Inflammatory macrophage treated with lipopolysaccharide for 1 hour (primary cell): ENCODE results near the gene SNX25.
"Not testable (repeated sequence)": the region's sequence is repeated elsewhere in the genome, so short reads cannot be mapped to it uniquely, and the experiment has no call there.

ENCODE experiments used
- DNase-seq, 2 donors: peaks; one replicate each; pipeline ENCODE4 v3.0.0-alpha.2; 2020 to 2022

Gene SNX25

DNA sequence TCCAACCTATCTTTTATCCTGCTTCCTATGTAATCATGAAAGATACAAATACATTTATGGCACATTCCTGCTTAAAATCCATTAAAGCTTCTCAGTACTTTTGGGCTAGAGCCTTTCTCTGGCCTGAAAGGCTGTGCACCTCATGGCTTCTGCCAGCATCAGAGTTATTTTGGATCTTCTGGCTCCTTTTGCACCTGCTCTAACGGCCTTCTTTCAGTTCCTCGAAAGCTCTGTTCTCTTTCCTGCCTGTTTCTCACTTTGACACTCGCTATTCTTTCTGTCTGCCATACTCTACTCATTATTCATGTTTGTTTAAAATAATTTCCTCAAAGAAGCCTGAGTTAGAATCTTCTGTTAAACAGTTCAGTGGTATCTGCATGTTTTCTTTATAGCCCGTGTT, 100.4 kb downstream of the SNX25 start:
- DNase-seq: no peak

GRCh38 chr4:185311113-185311888, 101.9 kb downstream of the SNX25 start:
- no peak for DNase-seq

GRCh38 chr4:185312699-185313098, 103.3 kb downstream of the SNX25 start:
- no peak for DNase-seq

DNA sequence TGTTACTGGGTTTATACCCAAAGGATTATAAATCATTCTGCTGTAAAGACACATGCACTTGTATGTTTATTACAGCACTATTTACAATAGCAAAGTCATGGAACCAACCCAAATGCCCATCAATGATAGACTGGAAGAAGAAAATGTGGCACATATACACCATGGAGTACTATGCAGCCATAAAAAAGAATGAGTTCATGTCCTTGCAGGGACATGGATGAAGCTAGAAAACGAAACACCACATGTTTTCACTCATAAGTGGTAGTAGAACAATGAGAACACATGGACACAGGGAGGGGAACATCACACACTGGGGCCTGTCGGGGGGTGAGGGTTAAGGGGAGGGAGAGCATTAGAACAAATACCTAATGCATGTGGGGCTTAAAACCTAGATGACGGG, 108.1 kb downstream of the SNX25 start:
- DNase-seq: not testable (repeated sequence)

GRCh38 chr4:185317880-185318279, 108.5 kb downstream of the SNX25 start:
- DNase-seq: no peak

DNA sequence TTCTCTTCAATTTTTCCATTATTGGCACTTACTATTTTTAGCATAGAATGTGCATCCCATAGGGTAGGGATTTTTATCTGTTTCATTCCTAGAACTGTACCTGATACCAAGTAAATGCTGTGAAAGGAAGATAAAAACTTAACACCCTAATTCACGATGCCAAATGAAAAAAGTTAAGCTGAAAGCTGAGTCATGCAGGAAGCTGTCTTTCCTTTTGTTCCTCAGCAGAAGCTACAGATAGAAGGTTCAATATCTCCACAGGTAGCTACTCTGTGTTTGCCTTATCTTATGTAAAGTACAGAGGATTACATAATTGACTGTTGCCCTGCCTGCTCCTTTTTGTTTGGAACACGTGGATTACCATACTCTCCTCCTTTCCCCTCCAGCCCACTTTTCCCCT, 109.3 kb downstream of the SNX25 start:
- no peak for DNase-seq

GRCh38 chr4:185322803-185323202, 113.4 kb downstream of the SNX25 start:
- DNase-seq: no peak

GRCh38 chr4:185323606-185324005, 114.2 kb downstream of the SNX25 start:
- no peak for DNase-seq

GRCh38 chr4:185324361-185324760, 115.0 kb downstream of the SNX25 start:
- not testable (repeated sequence) for DNase-seq

- not testable (repeated sequence) for DNase-seq
These were observed 116.3 kb downstream of the SNX25 start for GRCh38 chr4:185325721-185326120.

- no peak for DNase-seq
These were observed 119.2 kb downstream of the SNX25 start for GRCh38 chr4:185328586-185328985.

GRCh38 chr4:185329879-185330510, 120.6 kb downstream of the SNX25 start:
- DNase-seq: not testable (repeated sequence)

DNA sequence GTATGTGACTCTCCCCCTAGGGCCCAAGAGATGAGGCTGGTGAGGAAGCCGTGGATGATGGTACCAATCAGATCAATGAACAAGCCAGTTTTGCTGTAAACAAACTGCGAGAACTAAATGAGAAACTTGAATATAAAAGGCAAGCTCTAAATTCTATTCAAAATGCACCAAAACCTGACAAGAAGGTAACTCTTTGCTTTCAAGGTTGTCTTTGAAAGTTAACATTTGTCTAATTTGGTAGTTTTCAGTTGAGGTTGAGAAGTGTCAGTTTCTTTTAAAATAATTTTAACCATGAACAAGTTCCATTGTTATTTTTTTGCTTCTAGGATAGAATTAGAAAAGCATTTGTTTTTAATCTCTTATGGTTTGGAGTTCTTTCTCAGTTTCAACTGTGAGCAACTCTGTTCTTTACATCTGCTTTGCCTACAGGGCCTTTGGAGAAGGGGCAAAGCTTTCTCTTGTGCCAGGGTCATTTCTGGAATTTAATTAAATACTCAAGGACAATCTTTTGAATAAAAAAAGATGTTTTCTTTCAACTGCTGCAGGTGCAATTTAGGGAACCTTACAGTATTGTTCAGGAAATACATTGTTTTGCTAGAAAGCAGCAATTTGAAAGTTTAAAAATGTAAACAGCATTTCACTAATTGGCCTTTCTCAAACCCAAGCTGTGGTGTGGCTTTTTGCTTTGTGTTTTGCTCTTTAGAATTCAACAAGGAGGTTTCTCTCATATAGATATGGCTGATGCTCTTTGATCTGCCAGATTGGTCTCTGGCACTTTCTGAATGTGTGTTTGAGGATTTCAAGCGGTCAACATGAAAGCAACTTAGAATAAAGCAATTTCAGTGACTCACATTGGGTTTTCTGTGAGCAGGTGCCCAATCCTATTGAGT, 123.4 kb downstream of the SNX25 start:
- no peak for DNase-seq

DNA sequence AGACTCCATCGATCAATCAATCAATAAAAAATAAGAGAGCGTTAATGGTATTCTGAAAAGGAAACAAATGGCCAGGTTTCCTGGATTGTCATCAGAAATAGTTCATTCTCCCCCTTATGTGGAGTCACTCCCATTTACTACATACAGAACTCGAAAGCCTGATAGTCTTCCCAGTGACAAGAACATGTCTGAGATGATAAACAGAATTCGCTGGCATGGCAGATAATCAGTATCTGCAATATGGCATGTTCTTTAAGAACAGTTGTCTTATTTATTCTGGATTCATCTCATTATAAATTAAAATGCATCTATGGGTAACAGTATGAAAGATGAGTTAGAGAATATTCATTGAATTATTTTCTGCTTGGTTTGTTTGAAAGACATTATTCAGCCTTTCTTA, 124.9 kb downstream of the SNX25 start:
- DNase-seq: no peak

DNA sequence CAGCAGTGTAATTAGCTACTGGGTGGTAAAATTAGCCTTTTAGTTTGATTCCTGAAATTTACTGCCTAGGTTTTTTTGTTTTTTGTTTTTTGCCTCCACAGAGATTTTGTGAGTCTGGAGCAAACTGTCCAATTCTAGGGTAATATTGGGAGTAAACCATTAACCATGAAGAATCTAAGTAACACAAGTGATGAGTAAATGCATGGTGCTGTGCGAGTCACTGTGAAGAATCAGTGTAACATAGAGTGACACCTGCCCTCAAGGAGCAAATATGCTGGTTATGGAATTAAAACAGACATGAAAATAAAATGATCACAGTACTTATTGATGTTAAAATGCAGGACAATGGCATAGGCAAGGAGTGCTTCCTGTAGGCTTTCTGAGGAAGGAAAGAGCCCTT, 126.2 kb downstream of the SNX25 start:
- DNase-seq: no peak

- DNase-seq: no peak
These were observed 130.5 kb downstream of the SNX25 start for GRCh38 chr4:185339941-185340340.

DNA sequence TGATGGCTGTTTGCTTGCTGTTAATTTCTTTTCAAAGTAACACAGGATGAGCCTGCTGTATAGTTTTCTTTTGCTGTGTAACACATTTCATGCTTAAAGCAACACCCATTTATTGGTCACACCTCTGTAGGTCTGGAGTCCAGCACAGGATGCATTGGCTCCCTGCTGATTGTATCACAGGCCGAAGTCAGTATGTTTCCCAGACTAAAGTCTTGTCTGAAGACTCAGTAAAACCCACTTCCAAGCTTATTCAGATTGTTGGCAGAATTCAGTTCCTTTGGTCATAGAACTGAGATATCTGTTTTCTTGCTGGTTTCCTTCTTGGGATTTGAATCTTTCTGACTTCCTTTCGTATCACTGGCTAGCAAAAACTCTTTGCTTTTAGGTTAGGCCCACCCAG, 132.0 kb downstream of the SNX25 start:
- no peak for DNase-seq

DNA sequence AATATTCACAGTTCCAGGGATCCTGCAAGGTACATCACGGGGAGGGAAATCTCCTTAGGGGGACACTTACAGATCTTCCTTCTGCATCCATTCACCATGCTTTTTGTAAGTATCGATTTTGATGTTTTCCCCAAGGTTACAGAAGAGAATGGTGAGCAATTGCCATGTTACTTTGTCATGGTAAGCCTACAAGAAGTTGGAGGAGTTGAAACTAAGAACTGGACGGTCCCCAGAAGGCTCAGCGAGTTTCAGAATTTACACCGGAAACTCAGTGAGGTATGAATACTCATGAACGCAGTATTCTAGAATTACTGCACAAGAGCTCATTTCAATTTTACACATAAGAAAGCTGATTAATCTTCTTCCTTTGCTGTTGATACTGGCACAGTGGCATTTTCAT, 132.4 kb downstream of the SNX25 start:
- no peak for DNase-seq

- DNase-seq: no peak
These were observed 134.6 kb downstream of the SNX25 start for GRCh38 chr4:185343726-185344581.

DNA sequence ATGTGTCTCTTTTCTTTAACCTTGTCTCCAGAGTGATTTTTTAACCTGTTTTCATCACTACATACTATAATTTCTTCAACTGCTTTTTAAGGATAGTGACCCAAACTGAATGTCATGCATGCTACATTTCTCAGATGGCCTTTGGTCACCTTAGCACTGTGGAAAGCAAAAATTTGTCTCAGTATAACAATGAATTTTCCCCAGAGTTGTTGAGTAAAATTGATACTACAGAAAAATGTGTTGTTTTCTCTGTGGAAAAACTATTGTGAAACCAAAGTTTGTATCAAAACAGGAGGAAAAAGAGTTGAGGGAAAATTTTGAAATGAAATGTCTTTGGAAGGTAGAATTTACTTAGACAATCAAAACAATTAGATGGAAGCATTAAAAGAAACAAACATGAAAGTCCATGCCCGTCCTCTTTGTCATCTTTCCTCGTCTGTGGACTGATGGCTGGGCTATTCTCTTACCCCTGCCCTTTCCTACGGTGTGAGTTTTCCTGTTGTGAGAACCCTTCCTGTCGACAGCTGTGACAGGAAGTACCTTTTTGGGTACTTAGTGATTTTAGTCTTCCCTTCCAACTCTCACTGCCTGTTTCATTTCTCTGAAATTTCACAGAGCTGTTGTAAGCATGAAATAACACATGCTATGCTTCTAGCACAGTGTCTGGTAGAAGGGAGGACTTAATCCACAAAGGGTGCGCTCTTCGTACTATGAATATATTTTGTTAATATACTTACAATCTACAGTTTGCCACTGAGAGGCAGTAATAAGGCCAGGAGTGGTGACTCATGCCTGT, 135.5 kb downstream of the SNX25 start:
- no peak for DNase-seq

DNA sequence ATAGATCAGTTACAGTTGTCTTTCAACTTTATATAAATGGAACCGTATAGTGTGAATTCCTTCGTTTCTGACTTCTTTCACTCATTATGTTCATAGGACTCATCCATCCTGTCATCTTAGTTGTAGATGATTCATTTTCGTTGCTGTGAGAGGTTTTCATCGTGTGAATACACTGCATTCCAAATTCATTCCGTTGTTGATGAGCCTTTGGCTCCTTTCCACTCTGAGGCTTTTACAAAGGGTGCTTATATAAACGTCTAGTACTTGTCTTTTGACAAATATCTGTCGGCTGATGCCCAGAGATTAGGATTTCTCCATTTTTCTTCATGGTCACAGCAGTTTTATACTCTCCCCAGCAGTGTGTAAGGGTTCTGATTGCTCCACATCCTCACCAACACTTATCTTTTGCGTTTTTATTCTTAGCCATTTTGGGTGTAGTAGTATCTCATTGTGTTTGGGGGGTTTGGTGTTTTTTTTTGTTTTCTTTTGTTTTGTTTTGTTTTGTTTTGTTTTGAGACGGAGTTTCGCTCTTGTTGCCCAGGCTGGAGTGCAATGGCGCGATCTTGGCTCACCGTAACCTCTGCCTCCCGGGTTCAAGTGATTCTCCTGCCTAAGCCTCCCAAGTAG, 137.7 kb downstream of the SNX25 start:
- no peak for DNase-seq
